HT-29 (cell line): Measurements from ENCODE around the gene CDK6. TPM values are rescaled to one million over a fixed set of nuclear protein-coding genes. Genes with fewer than 3 reads are reported as not detected.

Experiments used
- DNase-seq: peaks from one replicate; pipeline ENCODE4 v3.0.0-alpha.2; 2015; ENCODE audit warnings: low spot score
- total RNA-seq: library from RNA; depleted of rRNA; stranded (reverse); fragments of >200 nt; shearing (Covaris generic); gene quantifications from 2 replicates; pipeline ENCODE4 v1.2.3, GENCODE V29; 2014

CDK6 gene
- total RNA-seq, 1 experiment from 2014 or later, result 48.8 TPM

DNA sequence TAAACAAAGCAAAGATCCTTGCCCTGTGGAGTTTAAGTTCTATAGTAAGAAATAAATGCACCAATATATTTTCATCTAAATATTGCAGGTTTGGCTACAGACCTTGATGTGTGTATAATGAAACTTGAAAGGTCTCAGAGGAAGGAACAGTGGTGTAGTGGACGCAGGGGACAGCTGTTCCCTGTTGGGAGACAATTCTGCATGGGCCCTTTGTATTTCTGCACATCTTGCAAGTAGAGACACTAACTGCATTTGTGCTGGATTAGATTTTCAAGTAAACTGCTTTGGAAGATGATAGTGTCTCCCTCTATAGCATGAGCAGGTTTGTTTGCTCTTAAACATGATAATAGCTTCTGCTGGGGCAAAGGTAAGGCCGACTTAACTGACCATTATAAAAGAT lies 188.7 kb downstream of the CDK6 start:
- DNase-seq, result no peak

DNA sequence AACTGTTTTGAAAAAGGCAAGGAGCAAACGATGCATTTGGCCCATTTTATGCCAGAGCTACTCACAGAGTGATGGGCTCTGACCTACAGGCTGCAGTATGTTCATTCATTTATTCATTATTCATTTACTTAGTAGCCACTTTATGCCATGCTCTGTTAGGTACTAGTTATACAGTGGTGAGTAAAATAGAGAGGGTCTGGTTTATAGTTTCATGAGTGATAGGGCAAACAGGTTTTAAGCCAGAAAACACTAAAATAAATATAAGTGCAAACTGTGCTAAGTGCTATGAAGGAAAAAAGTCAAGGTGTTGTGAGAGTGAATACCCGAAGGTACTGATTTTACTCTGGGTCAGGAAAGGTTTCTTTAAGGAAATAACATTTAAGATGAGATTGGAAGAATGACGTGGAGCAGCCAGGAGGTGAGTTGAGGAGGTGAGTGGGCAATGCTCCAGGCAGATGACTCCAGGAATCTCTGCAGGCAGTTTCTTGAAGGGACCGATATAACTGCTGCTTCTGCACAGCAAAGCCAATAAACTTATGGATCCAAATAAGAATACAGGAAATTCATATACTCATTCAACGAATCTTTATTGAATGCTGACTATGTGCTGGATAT lies 189.3 kb downstream of the CDK6 start:
- DNase-seq, result no peak

- peak; percentile 88 for DNase-seq
Measured at GRCh38 chr7:92645114-92646061, 191.0 kb downstream of the CDK6 start.

DNA sequence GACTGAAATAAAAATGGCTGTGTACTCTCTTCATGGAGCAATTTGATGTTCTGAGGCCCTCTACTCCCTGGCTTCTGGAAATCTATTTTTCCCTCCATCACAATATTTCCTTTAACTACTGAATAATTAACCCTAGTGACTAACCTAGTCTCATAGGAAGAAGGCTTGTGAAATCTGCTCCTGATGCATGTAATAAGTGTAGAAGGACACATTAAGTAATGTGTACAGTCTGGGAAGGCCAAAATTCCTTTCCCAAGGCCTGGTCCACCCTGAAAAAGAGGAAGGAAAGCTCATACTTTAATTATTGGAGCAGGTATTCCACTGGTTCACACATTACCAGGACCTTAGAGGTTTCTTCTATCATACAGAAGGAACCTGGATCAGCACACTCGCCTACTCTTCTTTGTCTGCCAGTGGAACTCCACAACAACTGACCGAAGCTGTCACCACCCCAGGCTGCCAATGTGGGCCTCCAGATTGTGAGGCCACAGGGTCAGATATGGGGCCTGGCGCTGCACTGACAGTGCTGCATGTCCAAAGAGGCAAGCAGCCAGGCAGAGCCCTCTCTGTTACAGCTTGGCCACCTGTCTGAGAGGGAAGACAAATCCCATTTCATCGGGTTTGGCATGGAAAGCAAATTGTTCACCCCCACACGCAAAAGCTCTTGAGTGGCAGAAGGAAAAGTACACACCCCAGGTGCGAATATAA lies 191.8 kb downstream of the CDK6 start:
- peak; percentile 16 for DNase-seq

- DNase-seq, result no peak
Measured at GRCh38 chr7:92643821-92644220, 192.6 kb downstream of the CDK6 start.

GRCh38 chr7:92641921-92642511 lies 194.4 kb downstream of the CDK6 start:
- DNase-seq, result no peak

DNA sequence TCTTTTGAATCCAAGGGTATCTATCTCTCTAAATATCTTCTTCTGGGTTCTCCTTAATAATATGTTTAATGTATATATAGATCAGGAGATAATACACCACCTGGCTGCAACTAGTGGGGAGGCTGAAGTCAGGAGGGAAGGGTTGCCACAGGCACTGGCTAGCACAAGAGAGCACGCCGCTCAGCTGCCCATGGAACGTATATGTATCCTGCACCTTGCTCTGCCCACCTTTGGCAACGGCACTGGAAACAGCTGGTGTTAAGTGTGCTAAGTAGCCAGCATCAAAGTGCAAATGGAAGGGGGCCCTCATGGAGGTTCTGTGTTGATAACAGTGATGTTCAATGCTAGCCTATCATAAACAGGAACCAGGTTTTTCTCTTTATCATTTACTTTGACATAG lies 196.4 kb downstream of the CDK6 start:
- DNase-seq, result no peak

DNA sequence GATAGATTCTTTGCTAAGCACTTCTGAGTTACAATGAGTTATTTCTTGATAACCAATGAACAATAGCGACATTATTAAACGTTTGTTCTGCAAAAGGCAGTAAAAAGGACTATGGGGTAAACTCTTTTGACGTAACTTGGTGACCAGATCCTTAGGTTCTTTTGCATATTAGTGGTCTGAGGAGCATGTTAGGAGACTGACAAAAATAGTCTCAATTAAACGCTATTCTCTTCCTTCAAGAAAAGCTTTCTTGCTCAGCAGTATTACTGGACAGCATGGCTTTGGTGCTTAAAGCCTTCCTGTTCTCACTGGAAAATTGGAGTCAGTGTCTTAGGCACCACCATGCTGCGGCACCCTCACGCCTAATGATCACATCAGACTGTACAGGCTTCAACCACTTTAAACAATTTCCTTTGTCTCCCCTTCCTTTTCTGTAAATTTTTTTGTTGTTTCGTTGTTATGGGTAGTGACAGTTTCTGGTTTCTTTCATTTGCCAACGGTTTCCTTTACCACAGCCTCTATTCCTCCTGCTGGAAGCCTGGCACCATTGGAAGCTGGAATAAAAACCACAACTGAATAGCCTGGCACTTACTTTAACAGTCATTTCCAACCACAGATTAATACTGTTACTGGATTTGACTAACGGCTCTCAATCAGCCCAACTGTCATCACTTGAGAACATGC lies 197.0 kb downstream of the CDK6 start:
- DNase-seq, result no peak

DNA sequence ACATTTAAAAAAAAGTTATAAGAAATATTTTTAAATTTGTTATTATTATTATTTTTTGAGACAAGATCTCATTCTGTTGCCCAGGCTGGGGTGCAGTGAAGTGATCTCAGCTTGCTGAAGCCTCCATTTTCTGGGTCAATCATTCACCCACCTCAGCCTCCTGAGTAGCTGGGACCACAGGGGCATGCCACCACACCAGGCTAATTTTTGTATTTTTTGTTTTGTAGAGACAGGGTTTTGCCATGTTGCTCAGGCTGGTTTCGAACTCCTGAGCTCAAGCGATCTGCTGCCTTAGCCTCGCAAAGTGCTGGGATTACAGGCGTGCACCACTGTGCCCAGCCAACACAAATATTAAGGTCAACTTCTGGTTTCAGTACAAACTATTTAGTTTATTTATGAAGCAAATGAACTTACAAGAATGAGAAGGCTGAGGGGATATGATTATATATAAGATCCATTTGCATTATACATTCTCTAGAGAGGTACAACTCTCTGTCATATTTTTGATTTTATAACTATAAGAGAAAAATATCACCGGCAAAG lies 200.3 kb downstream of the CDK6 start:
- no peak for DNase-seq

DNA sequence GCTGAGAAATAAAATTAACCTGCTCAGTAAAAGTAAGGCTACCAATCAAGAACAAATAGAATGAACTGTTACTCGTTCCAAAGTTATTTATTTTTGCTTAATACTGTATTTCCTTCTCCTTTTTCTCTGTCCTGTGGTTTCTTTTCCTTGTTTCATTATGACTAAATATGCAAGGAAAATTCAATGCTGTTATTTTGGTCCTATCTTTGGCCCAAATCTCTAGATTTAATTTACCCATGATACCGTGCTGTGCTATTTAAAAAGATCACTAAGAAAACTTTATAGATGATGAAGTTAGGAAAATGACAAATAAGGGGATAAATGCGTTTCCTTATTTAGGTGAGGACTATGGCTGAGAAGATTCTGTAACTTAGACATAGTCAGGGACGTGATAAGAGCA lies 200.8 kb downstream of the CDK6 start:
- DNase-seq, result peak; percentile 22

DNA sequence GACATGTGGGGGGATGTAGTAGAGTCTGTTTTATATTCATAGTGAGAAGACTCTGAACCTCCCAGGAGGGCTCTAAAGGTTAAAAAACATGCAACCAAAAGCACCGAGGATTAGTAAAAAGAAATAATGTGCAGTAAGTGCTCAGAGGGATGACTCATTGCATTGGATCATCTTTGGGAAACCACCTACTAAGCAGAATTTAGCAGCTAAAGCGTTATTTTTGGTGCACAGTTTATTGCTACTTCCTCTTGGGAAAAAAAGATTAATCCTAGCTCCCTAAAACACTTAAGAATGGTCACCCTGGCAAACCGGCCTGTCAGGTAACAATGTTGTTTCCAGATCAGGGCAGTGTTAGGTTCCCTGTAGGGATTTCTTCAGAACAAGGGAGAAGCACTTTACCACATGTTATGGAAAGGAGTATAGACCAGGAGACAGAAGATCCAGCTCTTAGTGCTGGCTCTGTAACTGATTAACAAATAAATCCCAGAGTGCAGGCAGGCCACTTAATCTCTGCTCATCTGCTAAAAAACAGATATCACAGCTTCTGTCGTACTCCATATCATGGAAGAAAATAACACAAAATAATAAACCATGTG lies 201.4 kb downstream of the CDK6 start:
- DNase-seq, result peak; percentile 84

GRCh38 chr7:92634205-92634604 lies 202.2 kb downstream of the CDK6 start:
- DNase-seq, result peak; percentile 44

GRCh38 chr7:92633211-92633906 lies 203.0 kb downstream of the CDK6 start:
- peak; percentile 91 for DNase-seq

GRCh38 chr7:92632791-92633190 lies 203.6 kb downstream of the CDK6 start:
- no peak for DNase-seq

DNA sequence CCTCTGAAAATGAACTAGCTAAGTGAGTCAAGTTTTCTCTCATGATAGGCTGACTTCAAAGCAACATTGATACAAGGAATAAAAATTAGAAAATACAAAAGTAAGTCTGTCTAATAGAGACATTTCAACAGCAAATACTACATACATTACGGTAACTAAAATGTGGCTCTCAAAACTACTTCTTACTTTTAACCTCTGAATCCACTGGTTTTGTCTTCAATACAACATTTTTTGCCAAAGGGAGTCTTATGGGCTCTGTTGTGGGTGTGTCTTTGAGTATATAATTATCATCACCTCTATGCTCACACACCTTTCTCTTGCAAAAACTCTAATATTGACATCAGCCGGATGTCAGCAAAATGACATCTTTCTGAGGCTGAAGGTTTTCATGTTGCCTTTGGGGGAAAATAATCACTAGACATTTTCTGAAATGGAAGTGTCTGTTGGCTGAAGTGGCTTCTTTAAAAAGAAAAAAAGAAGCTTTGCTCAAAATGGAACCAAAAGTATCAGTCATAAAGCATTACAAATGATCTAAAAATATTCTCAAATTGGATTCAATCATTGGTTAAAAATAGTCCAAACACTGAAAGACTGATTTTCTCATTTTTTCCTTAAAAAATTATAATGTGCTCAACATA lies 204.4 kb downstream of the CDK6 start:
- DNase-seq, result no peak

DNA sequence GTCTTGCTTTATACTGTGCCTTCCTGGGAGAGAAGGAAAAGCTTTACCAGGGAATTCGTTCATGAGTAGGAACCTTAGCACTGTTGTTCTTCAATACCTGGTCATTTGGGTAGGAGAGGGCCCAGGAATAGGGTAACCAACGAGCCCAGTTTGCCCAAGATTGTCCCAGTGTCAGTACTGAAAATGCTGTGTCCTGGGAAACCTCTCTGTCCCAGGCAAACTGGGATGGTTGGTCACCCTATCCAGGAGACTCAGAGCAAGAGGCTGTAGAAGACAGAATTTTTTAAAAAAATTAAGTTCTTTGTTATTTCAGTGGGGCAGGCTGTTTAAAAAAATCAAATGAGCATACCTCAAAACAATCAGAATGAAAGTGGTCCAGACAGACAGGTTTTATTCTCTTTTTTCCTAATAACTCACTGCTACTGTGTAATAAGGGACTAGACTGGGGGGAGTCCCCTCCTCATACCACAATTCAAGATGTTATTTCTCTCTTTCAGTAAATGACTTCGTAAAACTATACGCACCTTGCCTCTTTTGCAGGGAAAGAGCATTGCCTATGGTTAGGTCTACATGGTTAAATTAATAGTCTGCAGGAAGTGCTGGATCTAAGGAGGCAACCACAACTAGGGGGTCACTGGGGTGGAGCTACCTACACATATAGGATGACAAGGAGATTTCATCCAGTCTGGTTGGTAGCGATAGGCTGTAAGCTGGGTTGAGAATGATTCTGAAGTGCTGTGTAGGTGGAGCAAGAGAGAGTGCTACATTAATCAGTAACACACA lies 205.1 kb downstream of the CDK6 start:
- DNase-seq, result peak; percentile 20

- DNase-seq, result no peak
Measured at GRCh38 chr7:92629779-92630178, 206.6 kb downstream of the CDK6 start.

DNA sequence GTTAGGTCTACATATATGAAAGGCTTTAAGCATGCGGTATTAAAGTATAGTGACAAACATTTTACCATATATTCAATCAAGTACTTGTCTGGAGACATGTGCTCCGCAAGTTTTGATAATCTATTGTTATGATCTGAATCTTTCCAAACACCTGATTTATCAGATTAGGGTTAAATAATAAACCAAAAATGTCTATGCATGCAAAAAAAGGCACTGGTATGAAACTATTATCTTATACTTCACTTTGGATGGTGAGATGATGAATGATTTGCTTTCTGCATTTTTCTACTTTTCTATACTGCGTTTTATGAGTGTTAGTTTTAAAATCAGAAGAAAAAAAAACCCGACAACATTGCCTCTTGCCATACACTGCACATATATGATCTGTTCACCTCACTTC lies 208.4 kb downstream of the CDK6 start:
- no peak for DNase-seq
